Inflammatory macrophage treated with lipopolysaccharide for 4 hours (primary cell): Measurements from ENCODE around the gene RNF11.

ENCODE experiments used
- DNase-seq: peaks from one replicate; pipeline ENCODE4 v3.0.0-alpha.2; 2020

The RNF11 gene

GRCh38 chr1:51266791-51267190 lies 30.7 kb downstream of the RNF11 start:
- DNase-seq = no peak

GRCh38 chr1:51268634-51269033 lies 32.6 kb downstream of the RNF11 start:
- no peak for DNase-seq

DNA sequence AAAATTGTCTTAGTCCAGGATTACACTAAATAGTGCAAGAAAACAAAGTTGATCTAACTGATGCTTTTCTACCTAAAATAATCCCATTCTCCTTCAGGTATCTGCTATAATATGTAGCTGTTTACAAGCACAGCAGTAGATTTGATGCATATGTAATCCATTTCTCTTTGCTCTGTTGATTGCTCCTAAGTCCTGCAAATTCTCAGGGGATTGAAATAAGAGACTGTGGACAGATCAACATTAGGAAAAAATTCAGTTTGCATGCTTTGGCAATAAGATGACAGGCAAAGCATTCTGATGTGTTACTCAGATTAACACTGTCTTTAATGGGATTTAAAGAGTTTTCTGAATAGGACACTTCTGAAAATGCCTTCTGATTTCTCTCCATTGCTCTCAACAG lies 34.7 kb downstream of the RNF11 start:
- no peak for DNase-seq

GRCh38 chr1:51272916-51273315 lies 36.8 kb downstream of the RNF11 start:
- DNase-seq = no peak

GRCh38 chr1:51274676-51275075 lies 38.6 kb downstream of the RNF11 start:
- peak; percentile 10 for DNase-seq

DNA sequence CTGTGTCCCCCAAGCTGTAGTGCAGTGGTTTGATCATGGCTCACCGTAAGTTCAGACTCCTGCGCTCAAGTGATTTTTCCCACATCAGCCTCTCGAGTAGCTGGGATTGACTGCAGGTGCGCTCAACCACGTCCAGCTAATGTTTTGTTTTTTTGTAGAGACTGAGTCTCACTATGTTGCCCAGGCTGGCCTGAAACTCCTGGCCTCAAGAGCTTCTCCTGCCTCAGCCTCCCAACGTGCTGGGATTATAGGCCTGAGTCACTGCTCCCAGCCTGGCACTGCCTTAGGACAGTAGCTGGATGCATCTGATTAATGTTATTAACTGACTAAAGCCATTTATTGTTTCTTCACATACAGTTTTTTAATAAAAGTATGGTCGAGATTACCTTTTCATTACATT lies 40.2 kb downstream of the RNF11 start:
- DNase-seq = no peak

GRCh38 chr1:51280321-51280978 lies 44.4 kb downstream of the RNF11 start:
- DNase-seq = no peak

DNA sequence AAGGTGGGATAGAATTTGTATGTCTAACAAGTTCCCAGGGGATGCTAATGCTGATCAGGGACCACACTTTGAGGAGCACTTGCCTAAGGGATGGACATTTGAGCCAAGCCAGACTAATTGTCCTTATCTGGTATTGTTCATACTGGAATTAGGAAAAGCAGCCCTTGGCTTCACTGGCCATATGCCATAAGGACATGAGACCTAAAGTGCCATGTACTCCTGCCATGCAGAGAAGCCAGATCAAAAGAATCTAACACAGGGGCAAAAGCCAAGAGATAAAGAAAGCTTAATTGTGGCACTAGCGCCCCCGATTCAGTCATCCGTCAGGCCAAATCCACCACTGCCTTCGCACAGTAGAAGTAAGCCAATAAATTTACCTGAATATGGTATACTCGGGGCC lies 45.7 kb downstream of the RNF11 start:
- DNase-seq = no peak

GRCh38 chr1:51282605-51283004 lies 46.5 kb downstream of the RNF11 start:
- DNase-seq = no peak

DNA sequence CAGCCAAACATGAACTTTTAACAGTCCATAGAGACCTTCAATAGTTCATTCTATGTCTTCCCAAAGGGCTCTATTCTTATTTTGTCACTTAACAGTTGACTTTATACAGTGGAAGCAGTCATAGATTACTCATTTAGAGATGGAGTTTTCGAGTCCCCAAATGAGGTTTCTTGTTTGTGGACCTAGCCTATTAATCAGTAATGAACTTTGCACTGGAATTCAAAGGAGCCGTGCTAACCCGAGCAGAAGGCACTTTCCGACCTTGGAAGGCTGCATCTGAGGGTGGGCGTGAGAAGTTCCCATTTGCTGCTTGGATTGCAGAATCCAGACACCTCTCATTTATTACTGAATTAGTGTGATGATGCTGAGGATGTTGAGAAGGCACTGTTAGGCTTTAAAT lies 47.9 kb downstream of the RNF11 start:
- no peak for DNase-seq

- DNase-seq = no peak
Measured at GRCh38 chr1:51284487-51284954, 48.4 kb downstream of the RNF11 start.

GRCh38 chr1:51285055-51285454 lies 49.0 kb downstream of the RNF11 start:
- DNase-seq = no peak

DNA sequence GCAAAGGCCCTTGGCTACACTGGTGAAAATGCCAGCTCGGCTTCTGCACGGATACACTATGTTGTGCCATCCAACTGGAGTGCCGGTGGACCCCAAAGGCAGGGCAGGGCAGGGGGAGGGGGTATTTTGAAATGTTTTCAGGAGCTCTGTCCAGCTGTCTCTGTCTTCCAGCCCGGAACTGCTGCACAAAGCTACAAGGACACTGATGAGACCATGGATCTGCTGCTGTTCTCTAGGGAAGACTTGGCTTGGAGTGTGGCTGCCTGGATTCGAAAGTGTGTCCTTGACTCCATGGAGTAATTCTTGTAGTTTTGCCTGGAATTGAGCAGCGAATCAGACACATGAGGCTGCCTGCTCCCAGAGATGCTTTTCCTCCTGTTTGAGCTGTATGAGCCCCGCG lies 51.9 kb downstream of the RNF11 start:
- no peak for DNase-seq

DNA sequence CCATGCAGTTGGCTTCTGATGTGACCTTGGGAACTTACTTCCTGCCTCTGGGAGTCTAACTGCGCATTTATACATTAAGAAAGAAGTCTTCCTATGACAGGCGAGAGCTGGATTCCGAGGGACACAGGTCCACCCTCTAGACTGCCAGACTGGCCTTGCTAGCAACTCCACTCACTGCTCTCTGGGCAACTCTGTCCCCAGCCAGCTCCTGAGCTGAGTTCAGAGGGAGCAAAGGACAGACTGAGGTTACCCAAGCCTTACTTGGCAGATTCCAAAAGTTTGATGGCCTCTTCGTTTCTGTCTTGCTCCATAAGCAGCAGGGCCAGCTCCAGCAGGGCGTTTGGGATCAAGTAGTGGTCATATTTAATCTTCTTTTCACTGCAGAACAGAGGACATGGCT lies 52.5 kb downstream of the RNF11 start:
- no peak for DNase-seq

DNA sequence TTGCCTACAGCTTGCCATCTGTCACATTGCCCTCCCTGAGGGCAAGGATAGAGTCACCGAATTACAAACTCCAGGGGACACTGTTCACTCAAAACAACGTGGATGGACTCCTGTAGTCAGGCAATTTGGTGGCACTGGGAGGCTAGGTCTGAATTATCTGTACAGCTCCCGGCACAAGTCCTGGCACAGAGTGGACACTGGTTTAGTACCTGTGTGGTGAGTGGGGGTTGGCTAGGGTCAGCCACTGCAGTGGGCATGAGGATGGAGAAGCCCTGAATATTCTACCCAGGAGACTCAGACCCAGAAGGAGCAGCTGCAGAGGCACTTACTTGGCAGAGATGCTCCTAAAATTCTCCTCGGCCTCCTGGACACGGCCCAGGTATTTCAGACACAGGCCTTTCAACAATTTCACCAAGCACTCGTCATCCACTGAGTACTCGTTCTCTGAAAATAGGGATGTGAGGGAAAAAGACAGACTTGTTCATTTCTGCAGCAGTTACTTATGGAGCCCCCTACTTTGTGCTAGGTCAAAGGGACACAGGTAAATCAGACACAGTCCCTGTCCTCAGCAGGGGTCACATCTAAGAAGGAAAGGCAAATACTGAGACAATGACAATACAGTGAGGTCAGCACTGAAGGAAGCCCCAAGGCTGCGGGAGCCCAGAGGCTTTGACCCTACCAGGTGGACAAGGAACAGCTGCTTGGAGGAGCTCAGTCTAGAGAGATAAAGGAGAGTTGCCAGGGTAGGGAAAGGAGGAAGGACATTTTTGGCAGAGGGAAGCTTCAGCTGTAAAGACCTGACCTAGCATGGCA lies 53.8 kb downstream of the RNF11 start:
- no peak for DNase-seq

DNA sequence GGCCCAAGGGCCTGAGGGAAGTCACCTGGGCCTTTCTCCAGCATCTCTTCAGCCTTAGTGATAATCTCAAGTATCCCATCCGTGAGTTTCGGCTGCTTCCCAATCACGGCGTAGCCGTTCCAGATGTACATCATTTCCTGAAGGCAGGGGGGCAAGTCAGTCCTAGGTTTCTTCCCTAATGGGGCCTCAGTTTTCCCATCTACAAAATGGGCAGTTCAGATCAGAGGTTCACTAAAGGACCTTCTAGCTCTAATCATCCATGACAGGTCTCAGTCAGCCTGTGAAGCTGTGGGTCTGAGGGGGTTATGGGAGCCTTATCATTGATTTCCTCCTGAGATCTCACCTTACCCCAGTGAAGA lies 54.4 kb downstream of the RNF11 start:
- DNase-seq = no peak

DNA sequence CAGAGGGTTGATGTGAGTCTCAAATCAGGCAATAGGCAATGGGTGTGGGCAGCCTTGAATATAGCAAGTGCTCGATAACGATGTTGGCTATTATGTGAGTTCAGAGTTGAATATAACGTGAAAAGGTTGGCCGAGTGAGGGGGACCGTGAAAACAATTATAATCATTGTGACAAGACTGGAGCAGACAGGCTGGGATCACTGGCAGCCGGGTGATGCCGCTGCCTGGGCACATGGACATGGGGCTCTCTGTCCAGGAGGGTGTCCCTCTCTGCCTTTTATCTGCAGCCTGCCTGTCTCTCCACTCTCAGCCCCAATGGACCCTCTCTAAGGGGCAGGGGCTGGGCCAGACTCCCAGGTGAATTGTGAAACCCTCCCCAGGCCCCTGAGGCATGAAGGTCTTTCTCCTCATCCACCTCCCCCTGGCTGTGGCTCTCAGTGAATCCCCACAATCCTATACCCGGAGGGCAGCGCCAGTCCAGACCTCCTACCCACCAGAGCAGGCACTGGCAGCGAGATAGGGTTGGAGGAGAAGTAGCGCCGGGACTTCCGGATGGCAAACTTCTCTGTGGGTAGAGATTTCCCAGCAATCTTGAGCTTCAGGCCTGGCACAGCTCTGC lies 57.9 kb downstream of the RNF11 start:
- DNase-seq = no peak

GRCh38 chr1:51294566-51295184 lies 58.6 kb downstream of the RNF11 start:
- DNase-seq = no peak

GRCh38 chr1:51295926-51296325 lies 59.9 kb downstream of the RNF11 start:
- DNase-seq = no peak

- DNase-seq = peak; percentile 72
Measured at GRCh38 chr1:51296383-51297357, 60.6 kb downstream of the RNF11 start.

GRCh38 chr1:51297401-51298321 lies 61.6 kb downstream of the RNF11 start:
- no peak for DNase-seq
